Dendritic cell treated with granulocyte-macrophage colony-stimulating factor and Interleukin-4, amounts not matched to agents 40 ng/mL and 50 ng/mL, for 4 days (primary cell): ENCODE data around the gene FIG4.

ENCODE experiments used
- H3K27ac Mint-ChIP-seq: one replicate; pipeline ENCODE4 v1.8.0; 2022; ENCODE audit warnings: mild to moderate bottlenecking, mixed read lengths
- H3K27me3 Mint-ChIP-seq: one replicate; pipeline ENCODE4 v1.8.0; 2022; ENCODE audit warnings: mild to moderate bottlenecking, mixed read lengths
- H3K36me3 Mint-ChIP-seq: one replicate; pipeline ENCODE4 v1.8.0; 2022; ENCODE audit warnings: low read depth, mixed read lengths
- H3K4me1 Mint-ChIP-seq: one replicate; pipeline ENCODE4 v1.8.0; 2022; ENCODE audit warnings: low read depth, mixed read lengths
- H3K4me3 Mint-ChIP-seq: one replicate; pipeline ENCODE4 v1.8.0; 2022; ENCODE audit warnings: mild to moderate bottlenecking, moderate library complexity, mixed read lengths
- H3K9me3 Mint-ChIP-seq: one replicate; pipeline ENCODE4 v1.8.0; 2022; ENCODE audit warnings: mixed read lengths
- intact Hi-C: fragments of 100-400 bp; cut with micrococcal nuclease; formaldehyde crosslinking; loops from one replicate; pipeline ENCODE4 v1.15.0; 2022

Gene FIG4

DNA sequence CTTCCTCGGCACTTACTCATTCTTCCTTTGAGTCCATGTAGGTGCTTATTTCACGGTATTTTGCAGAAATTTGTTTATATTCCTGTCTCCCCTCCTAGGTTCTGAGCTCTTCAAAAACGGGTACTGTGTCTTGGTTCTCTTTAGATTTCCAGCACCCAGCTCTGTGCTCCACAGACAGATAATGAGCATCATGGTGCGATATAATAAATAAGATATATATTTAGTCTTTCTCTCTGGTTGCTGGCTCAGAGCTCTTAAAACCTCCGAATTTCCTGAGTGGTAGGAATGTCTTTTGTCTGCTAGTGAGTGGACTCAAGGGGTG is 179.0 kb downstream of the FIG4 start:
- H3K4me3 Mint-ChIP-seq = no peak overlapping the region
- no peak overlapping the region for H3K27ac Mint-ChIP-seq
- no peaks in the 10 kb centered on the region for H3K9me3 Mint-ChIP-seq
- no peaks in the 10 kb centered on the region for H3K36me3 Mint-ChIP-seq
- peaks cover 22% of the 10 kb centered on the region for H3K4me1 Mint-ChIP-seq
- intact Hi-C loops = no loop called here
- H3K27me3 Mint-ChIP-seq = no peaks in the 10 kb centered on the region

DNA sequence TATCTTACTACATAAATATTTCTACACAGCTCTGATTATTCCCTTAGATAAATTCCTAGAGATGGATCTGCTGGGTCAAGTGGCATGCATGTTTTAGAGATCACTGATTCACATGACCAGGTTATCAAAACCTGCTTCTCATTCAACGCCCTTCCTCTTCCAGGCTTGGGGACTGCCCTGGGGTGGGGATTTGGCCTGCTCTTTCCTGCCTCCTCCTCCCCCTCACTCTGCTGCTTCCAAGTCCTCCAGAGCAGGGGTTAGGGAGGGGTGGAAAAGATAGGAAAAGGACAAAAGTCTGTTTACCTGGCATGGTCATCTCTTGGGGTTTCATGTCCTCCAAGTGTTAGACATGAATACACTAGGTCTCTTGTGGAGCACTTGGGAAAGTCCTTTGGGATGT is 181.5 kb downstream of the FIG4 start:
- Mint-ChIP-seq H3K4me1 (peaks cover 37% of the 10 kb centered on the region), H3K36me3 (no peaks in the 10 kb centered on the region), H3K27me3 (peaks cover 2% of the 10 kb centered on the region)

DNA sequence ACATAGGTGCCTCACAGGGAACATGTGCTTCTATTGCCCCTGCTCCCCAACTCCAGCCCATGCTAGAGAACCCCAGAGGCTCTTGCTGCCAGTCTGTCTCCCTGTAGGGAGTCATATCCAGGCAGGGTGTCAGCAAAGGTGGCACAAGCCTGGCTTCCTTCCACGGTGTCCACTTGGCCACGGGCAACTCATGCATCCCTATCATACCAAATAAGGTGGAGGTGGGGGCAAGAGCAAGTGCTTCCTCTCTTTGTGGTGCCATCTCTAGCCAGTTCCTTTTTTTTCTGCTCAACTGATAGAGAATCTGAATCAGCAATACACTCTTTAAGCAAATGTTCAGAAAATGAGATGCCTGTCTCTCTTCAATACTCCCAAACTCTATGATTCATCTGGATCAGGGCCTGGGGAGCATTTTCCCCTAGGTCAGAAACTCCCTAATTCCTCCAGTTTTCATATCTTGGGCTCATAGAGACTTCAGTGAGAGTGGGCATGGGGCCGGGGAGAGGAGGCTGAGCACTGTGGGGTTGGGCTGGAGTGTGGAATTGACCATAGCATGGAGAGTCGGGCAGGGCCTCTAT is 182.0 kb downstream of the FIG4 start:
- intact Hi-C loops = no loop called here
- no peaks in the 10 kb centered on the region for H3K9me3 Mint-ChIP-seq
- peak overlapping the region; percentile 66 for H3K27ac Mint-ChIP-seq
- no peaks in the 10 kb centered on the region for H3K36me3 Mint-ChIP-seq
- peaks cover 42% of the 10 kb centered on the region for H3K4me1 Mint-ChIP-seq
- no peak overlapping the region for H3K4me3 Mint-ChIP-seq
- peaks cover 2% of the 10 kb centered on the region for H3K27me3 Mint-ChIP-seq

More for the DNA sequence above, 181.5 kb downstream of the FIG4 start:
- H3K4me3 Mint-ChIP-seq = no peak overlapping the region
- peak overlapping the region; percentile 66 for H3K27ac Mint-ChIP-seq
- no peaks in the 10 kb centered on the region for H3K9me3 Mint-ChIP-seq
- intact Hi-C loops = no loop called here

DNA sequence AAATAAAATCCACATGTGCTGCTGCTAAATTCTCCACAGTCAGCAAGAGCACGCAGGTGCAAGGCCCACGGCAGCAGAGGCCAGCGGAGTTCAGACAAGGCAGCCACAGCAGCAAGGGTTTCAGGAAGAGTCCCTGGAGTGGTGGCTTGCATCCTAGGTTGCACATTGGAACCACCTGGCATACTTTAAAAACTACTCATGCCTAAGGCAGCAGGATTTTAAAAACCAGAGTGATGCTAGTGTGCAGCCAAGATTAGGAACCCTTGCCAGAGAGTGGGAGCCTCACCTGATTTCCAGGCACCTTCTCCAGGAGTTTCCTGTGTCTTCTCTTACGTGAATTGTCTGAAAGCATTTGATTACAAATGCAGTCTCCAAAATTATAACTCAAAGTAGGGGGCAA is 183.0 kb downstream of the FIG4 start:
- H3K27me3 Mint-ChIP-seq = peaks cover 2% of the 10 kb centered on the region
- no peak overlapping the region for H3K4me3 Mint-ChIP-seq

DNA sequence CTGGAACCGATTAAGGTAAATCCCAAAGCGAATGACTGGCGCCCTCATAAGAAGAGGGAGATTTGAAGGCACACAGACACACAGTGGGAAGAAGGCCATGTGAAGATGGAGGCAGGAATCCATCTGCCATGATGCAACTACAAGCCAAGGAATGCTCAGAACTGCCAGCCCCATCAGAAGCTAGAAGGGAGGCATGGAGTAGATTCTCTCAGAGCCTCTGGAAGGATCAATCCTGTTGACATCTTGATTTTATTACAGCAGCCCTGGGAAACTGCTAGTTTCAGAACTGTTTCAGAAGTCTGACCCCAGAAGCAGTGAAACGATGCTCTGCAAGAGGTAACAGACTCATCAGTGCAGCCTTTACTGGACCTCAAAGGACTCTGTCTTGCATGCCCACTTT is 183.5 kb downstream of the FIG4 start:
- intact Hi-C loops = no loop called here
- Mint-ChIP-seq H3K9me3 (no peaks in the 10 kb centered on the region), H3K4me3 (no peak overlapping the region), H3K4me1 (peaks cover 50% of the 10 kb centered on the region), H3K36me3 (no peaks in the 10 kb centered on the region), H3K27ac (no peak overlapping the region), H3K27me3 (peaks cover 2% of the 10 kb centered on the region)

More for the DNA sequence above, 183.0 kb downstream of the FIG4 start:
- no peaks in the 10 kb centered on the region for H3K9me3 Mint-ChIP-seq
- intact Hi-C loops = no loop called here
- peaks cover 50% of the 10 kb centered on the region for H3K4me1 Mint-ChIP-seq
- H3K36me3 Mint-ChIP-seq = no peaks in the 10 kb centered on the region
- H3K27ac Mint-ChIP-seq = no peak overlapping the region
